ENCODE results near the gene KIN. TPM values are rescaled to one million over a fixed set of nuclear protein-coding genes. Genes with fewer than 3 reads are reported as not detected.
"Not testable (repeated sequence)": the region's sequence is repeated elsewhere in the genome, so short reads cannot be mapped to it uniquely, and the experiment has no call there.

KIN gene
- polyA plus RNA-seq, 4 donors: 7.0 to 12.7 (median 9.1) TPM

DNA sequence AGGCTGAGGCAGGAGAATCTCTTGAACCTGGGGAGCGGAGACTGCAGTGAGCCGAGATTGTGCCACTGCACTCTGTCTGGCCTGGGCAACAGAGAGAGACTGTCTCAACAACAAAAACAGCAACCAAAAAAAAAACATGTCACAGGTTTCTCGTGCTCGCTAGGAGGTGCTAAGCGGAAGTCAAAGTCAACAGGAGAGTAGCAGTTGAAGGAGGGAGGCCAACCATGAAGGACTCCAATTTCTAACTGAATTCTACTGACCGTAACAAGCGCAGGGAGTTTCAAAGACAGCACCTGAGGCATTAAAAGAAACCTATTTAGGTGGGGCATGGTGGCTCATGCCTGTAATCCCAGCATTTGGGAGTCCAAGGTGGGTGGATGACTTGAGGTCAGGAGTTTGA lies 19.4 kb downstream of the KIN start:
- H3K27ac ChIP-seq (ENCODE audit: low read depth in 1 of 3, low read length in 2 of 3): no peak overlapping the region
- 96 to 98% (median 98%) methylated on average over 7 of the region's 7 CpGs for whole genome bisulfite sequencing, 3 donors
- no peak overlapping the region for H3K4me3 ChIP-seq (ENCODE audit: low read depth in 1 of 3, low read length in 3 of 3)
- H3K27me3 ChIP-seq (ENCODE audit: control insufficient read depth in 3 of 3, insufficient read depth in 3 of 3, low read length in 3 of 3): no peaks in the 10 kb centered on the region
- no peaks in the 10 kb centered on the region for H3K9me3 ChIP-seq (ENCODE audit: control insufficient read depth in 2 of 2, insufficient read depth in 1 of 2, low read depth in 1 of 2, low read length in 1 of 2)
- peaks cover 2 to 32% (median 20%) of the 10 kb centered on the region in 3 donors for H3K36me3 ChIP-seq (ENCODE audit: control insufficient read depth in 3 of 3, insufficient read depth in 2 of 3, low read depth in 1 of 3, low read length in 3 of 3)
- DNase-seq (no peak), FAIRE-seq (no peak)
- no peaks in the 10 kb centered on the region for H3K4me1 ChIP-seq (ENCODE audit: control insufficient read depth in 3 of 3, insufficient read depth in 2 of 3, low read depth in 1 of 3, low read length in 2 of 3)

DNA sequence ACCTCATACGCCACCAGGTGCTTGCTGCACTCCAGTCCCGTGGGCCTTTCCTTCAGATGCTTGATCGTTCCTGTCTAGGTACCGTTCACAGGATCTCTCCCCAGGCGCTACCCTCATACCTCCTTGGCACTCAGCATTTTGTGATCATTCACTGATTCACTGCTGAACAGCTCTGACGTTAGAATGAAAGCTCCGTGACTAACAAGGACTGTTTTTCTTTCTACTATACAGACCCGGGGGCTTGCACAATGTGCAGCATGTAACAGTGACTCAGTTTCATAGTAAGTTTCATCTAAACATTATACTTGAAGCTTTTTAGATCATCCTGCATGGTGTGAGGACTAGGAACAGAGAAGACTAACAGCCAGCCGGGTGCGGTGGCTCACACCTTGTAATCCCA lies 20.6 kb downstream of the KIN start:
- no peak overlapping the region for H3K4me3 ChIP-seq (ENCODE audit: low read depth in 1 of 3, low read length in 3 of 3)
- no peak for DNase-seq
- no peak for FAIRE-seq
- no peaks in the 10 kb centered on the region for H3K27me3 ChIP-seq (ENCODE audit: control insufficient read depth in 3 of 3, insufficient read depth in 3 of 3, low read length in 3 of 3)
- no peaks in the 10 kb centered on the region for H3K9me3 ChIP-seq (ENCODE audit: control insufficient read depth in 2 of 2, insufficient read depth in 1 of 2, low read depth in 1 of 2, low read length in 1 of 2)
- WGBS, 3 donors: 94 to 97% (median 95%) methylated on average over 10 of the region's 10 CpGs
- no peaks in the 10 kb centered on the region for H3K4me1 ChIP-seq (ENCODE audit: control insufficient read depth in 3 of 3, insufficient read depth in 2 of 3, low read depth in 1 of 3, low read length in 2 of 3)
- no peak overlapping the region for H3K27ac ChIP-seq (ENCODE audit: low read depth in 1 of 3, low read length in 2 of 3)
- H3K36me3 ChIP-seq (ENCODE audit: control insufficient read depth in 3 of 3, insufficient read depth in 2 of 3, low read depth in 1 of 3, low read length in 3 of 3): peaks cover 2 to 33% (median 18%) of the 10 kb centered on the region in 3 donors

GRCh38 chr10:7766241-7766640 lies 21.6 kb downstream of the KIN start:
- H3K9me3 ChIP-seq (ENCODE audit: control insufficient read depth in 2 of 2, insufficient read depth in 1 of 2, low read depth in 1 of 2, low read length in 1 of 2): no peaks in the 10 kb centered on the region
- FAIRE-seq (no peak), DNase-seq (no peak)
- H3K4me3 ChIP-seq (ENCODE audit: low read depth in 1 of 3, low read length in 3 of 3): no peak overlapping the region
- no peak overlapping the region for H3K27ac ChIP-seq (ENCODE audit: low read depth in 1 of 3, low read length in 2 of 3)
- H3K27me3 ChIP-seq (ENCODE audit: control insufficient read depth in 3 of 3, insufficient read depth in 3 of 3, low read length in 3 of 3): no peaks in the 10 kb centered on the region
- peaks cover 7 to 32% (median 19%) of the 10 kb centered on the region in 3 donors for H3K36me3 ChIP-seq (ENCODE audit: control insufficient read depth in 3 of 3, insufficient read depth in 2 of 3, low read depth in 1 of 3, low read length in 3 of 3)
- WGBS, 3 donors: 88 to 95% (median 89%) methylated on average over 3 of the region's 3 CpGs
- H3K4me1 ChIP-seq (ENCODE audit: control insufficient read depth in 3 of 3, insufficient read depth in 2 of 3, low read depth in 1 of 3, low read length in 2 of 3): no peaks in the 10 kb centered on the region

GRCh38 chr10:7763929-7764328 lies 23.9 kb downstream of the KIN start:
- Histone ChIP-seq H3K4me1 (ENCODE audit: control insufficient read depth in 3 of 3, insufficient read depth in 2 of 3, low read depth in 1 of 3, low read length in 2 of 3) (no peaks in the 10 kb centered on the region), H3K27ac (ENCODE audit: low read depth in 1 of 3, low read length in 2 of 3) (no peak overlapping the region), H3K36me3 (ENCODE audit: control insufficient read depth in 3 of 3, insufficient read depth in 2 of 3, low read depth in 1 of 3, low read length in 3 of 3) (peaks cover 9 to 32% (median 17%) of the 10 kb centered on the region in 3 donors), H3K4me3 (ENCODE audit: low read depth in 1 of 3, low read length in 3 of 3) (no peak overlapping the region), H3K9me3 (ENCODE audit: control insufficient read depth in 2 of 2, insufficient read depth in 1 of 2, low read depth in 1 of 2, low read length in 1 of 2) (no peaks in the 10 kb centered on the region), H3K27me3 (ENCODE audit: control insufficient read depth in 3 of 3, insufficient read depth in 3 of 3, low read length in 3 of 3) (no peaks in the 10 kb centered on the region)
- 76 to 86% (median 83%) methylated on average over 5 of the region's 5 CpGs for WGBS, 3 donors
- no peak for DNase-seq
- no peak for FAIRE-seq

DNA sequence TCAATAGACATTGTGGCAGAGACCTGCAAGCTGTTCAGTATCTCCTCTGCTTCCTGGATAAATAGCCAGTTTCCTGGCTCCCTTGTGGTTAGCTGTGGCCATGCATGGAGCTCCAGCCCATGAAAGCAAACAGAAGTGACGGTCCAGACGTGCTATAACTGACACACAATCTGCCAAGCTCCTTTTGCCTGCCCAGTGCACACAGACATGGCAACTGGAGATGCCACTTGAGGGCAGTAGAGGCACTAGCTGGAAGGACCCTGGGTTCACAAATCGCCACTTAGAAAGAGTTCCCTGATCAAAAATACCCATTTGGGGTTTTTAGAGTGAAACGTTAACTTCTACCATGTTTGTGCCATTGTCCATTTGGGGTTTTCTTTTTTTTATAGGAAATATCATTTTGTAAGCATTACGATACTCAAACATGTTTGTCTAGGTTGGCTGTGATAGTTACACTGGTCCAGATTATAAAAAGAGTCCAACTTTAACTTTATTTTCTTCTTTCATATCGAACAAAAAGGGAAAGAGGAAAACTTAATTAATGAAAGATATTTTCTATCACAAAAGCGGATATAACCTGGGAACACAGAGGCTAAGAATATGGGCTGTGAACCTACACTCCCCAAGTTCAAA lies 31.3 kb downstream of the KIN start:
- WGBS, 3 donors: 71 to 76% (median 75%) methylated on average over 7 of the region's 7 CpGs
- Histone ChIP-seq H3K27ac (ENCODE audit: low read depth in 1 of 3, low read length in 2 of 3) (no peak overlapping the region), H3K36me3 (ENCODE audit: control insufficient read depth in 3 of 3, insufficient read depth in 2 of 3, low read depth in 1 of 3, low read length in 3 of 3) (peaks cover 10 to 22% (median 22%) of the 10 kb centered on the region in 3 donors), H3K4me1 (ENCODE audit: control insufficient read depth in 3 of 3, insufficient read depth in 2 of 3, low read depth in 1 of 3, low read length in 2 of 3) (no peaks in the 10 kb centered on the region), H3K4me3 (ENCODE audit: low read depth in 1 of 3, low read length in 3 of 3) (no peak overlapping the region), H3K9me3 (ENCODE audit: control insufficient read depth in 2 of 2, insufficient read depth in 1 of 2, low read depth in 1 of 2, low read length in 1 of 2) (no peaks in the 10 kb centered on the region), H3K27me3 (ENCODE audit: control insufficient read depth in 3 of 3, insufficient read depth in 3 of 3, low read length in 3 of 3) (no peaks in the 10 kb centered on the region)
- no peak for FAIRE-seq
- DNase-seq: peak; percentile 9 to 26

GRCh38 chr10:7755103-7755502 lies 32.7 kb downstream of the KIN start:
- DNase-seq (no peak), FAIRE-seq (no peak)
- H3K4me1 ChIP-seq (ENCODE audit: control insufficient read depth in 3 of 3, insufficient read depth in 2 of 3, low read depth in 1 of 3, low read length in 2 of 3): no peaks in the 10 kb centered on the region
- peaks cover 6 to 24% (median 19%) of the 10 kb centered on the region in 3 donors for H3K36me3 ChIP-seq (ENCODE audit: control insufficient read depth in 3 of 3, insufficient read depth in 2 of 3, low read depth in 1 of 3, low read length in 3 of 3)
- H3K4me3 ChIP-seq (ENCODE audit: low read depth in 1 of 3, low read length in 3 of 3): no peak overlapping the region
- H3K27ac ChIP-seq (ENCODE audit: low read depth in 1 of 3, low read length in 2 of 3): no peak overlapping the region
- 98 to 99% (median 99%) methylated on average over 3 of the region's 3 CpGs for WGBS, 3 donors
- no peaks in the 10 kb centered on the region for H3K9me3 ChIP-seq (ENCODE audit: control insufficient read depth in 2 of 2, insufficient read depth in 1 of 2, low read depth in 1 of 2, low read length in 1 of 2)
- no peaks in the 10 kb centered on the region for H3K27me3 ChIP-seq (ENCODE audit: control insufficient read depth in 3 of 3, insufficient read depth in 3 of 3, low read length in 3 of 3)

DNA sequence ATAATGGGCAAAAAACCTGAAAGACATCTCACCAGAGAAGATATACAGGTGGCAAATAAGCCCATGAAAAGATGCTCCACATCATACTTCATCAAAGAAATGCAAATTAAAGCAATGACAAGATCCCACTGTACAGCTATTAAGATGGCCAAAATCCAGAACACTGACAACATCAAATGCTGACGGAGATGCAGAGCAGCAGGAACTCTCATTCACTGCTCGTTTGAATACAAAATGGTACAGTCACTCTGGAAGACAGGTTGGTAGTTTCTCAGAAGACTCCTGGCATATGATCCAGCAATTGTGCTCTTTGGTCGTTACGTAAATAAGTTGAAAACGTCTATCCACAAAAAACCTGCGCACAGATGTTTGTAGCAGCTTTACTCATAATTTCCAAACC lies 35.5 kb downstream of the KIN start:
- H3K36me3 ChIP-seq (ENCODE audit: control insufficient read depth in 3 of 3, insufficient read depth in 2 of 3, low read depth in 1 of 3, low read length in 3 of 3): peaks cover 6 to 21% (median 14%) of the 10 kb centered on the region in 3 donors
- FAIRE-seq (no peak), DNase-seq (no peak)
- no peak overlapping the region for H3K27ac ChIP-seq (ENCODE audit: low read depth in 1 of 3, low read length in 2 of 3)
- 89 to 94% (median 93%) methylated on average over 6 of the region's 6 CpGs for WGBS, 3 donors
- H3K27me3 ChIP-seq (ENCODE audit: control insufficient read depth in 3 of 3, insufficient read depth in 3 of 3, low read length in 3 of 3): no peaks in the 10 kb centered on the region
- no peaks in the 10 kb centered on the region for H3K9me3 ChIP-seq (ENCODE audit: control insufficient read depth in 2 of 2, insufficient read depth in 1 of 2, low read depth in 1 of 2, low read length in 1 of 2)
- no peak overlapping the region for H3K4me3 ChIP-seq (ENCODE audit: low read depth in 1 of 3, low read length in 3 of 3)
- H3K4me1 ChIP-seq (ENCODE audit: control insufficient read depth in 3 of 3, insufficient read depth in 2 of 3, low read depth in 1 of 3, low read length in 2 of 3): no peaks in the 10 kb centered on the region

DNA sequence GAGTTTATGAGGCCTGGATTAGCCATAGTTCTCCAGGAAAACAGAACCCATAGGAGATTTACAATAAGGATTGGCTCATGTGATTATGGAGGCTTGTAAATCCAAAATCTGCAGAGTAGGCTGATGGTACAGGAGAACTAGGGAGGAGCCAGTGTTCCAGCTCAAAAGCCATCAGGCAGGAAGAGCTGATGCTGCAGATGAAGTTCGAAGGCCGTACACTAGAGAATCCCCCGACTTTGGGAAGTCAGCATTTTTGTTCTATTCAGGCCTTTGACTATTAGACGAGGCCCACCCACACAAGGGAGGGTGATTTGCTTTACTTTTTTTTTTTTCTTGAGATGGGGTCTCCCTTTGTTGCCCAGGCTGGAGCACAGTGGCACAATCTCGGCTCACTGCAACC lies 37.6 kb downstream of the KIN start:
- H3K36me3 ChIP-seq (ENCODE audit: control insufficient read depth in 3 of 3, insufficient read depth in 2 of 3, low read depth in 1 of 3, low read length in 3 of 3): peaks cover 6 to 15% (median 11%) of the 10 kb centered on the region in 3 donors
- FAIRE-seq: no peak
- 92 to 98% (median 96%) methylated on average over 5 of the region's 5 CpGs for WGBS, 3 donors

DNA sequence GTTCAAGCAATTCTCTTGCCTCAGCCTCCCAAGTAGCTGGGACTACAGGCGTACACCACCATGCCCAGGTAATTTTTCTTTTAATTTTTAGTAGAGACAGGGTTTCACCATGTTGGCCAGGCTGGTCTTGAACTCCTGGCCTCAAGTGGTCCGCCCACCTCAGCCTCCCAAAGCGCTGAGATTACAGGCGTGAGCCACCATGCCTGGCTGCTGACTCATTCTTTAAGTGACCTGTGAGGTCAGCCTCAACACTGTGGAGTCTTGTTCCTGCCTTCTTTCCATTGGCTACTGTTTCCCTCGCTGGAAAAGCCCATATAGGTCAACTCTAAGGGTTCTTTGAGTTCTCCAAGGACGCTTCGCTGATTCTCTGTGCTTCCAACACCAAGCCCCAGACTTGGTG lies 39.2 kb downstream of the KIN start:
- WGBS, 3 donors: 85 to 94% (median 90%) methylated on average over 7 of the region's 7 CpGs
- not testable (repeated sequence) for H3K9me3 ChIP-seq (ENCODE audit: control insufficient read depth in 2 of 2, insufficient read depth in 1 of 2, low read depth in 1 of 2, low read length in 1 of 2); DNase-seq; FAIRE-seq; H3K4me1 ChIP-seq (ENCODE audit: control insufficient read depth in 3 of 3, insufficient read depth in 2 of 3, low read depth in 1 of 3, low read length in 2 of 3); H3K36me3 ChIP-seq (ENCODE audit: control insufficient read depth in 3 of 3, insufficient read depth in 2 of 3, low read depth in 1 of 3, low read length in 3 of 3); H3K27ac ChIP-seq (ENCODE audit: low read depth in 1 of 3, low read length in 2 of 3); H3K4me3 ChIP-seq (ENCODE audit: low read depth in 1 of 3, low read length in 3 of 3); H3K27me3 ChIP-seq (ENCODE audit: control insufficient read depth in 3 of 3, insufficient read depth in 3 of 3, low read length in 3 of 3)

More for the DNA sequence above, 37.6 kb downstream of the KIN start:
- H3K4me1 ChIP-seq (ENCODE audit: control insufficient read depth in 3 of 3, insufficient read depth in 2 of 3, low read depth in 1 of 3, low read length in 2 of 3): no peaks in the 10 kb centered on the region
- H3K27ac ChIP-seq (ENCODE audit: low read depth in 1 of 3, low read length in 2 of 3): no peak overlapping the region
- H3K9me3 ChIP-seq (ENCODE audit: control insufficient read depth in 2 of 2, insufficient read depth in 1 of 2, low read depth in 1 of 2, low read length in 1 of 2): no peaks in the 10 kb centered on the region
- no peaks in the 10 kb centered on the region for H3K27me3 ChIP-seq (ENCODE audit: control insufficient read depth in 3 of 3, insufficient read depth in 3 of 3, low read length in 3 of 3)
- DNase-seq: no peak
- no peak overlapping the region for H3K4me3 ChIP-seq (ENCODE audit: low read depth in 1 of 3, low read length in 3 of 3)
